ENCODE data around the gene SH3BP1. TPM values are rescaled to one million over a fixed set of nuclear protein-coding genes. Genes with fewer than 3 reads are reported as not detected.

Gene SH3BP1
- polyA plus RNA-seq, 1 experiment = 8.4 TPM

GRCh38 chr22:37629928-37630327 is 9.5 kb upstream of the SH3BP1 start:
- CTCF ChIA-PET = no interaction called here
- no peak for DNase-seq (ENCODE audit: low read depth, low spot score)

GRCh38 chr22:37630839-37631435 is 8.5 kb upstream of the SH3BP1 start:
- no peak for DNase-seq (ENCODE audit: low read depth, low spot score)
- TF ChIP-seq CTCF (IDR thresholded peaks at IDR 0.05; ENCODE audit: low read depth, low read length) = no peak
- H3K27ac ChIP-seq (ENCODE audit: low read depth, low read length) = no peak overlapping the region
- no peaks in the 10 kb centered on the region for H3K27me3 ChIP-seq (ENCODE audit: control insufficient read depth, insufficient read depth, low read length)
- POLR2A ChIA-PET = interaction anchor here (0.6 to 1.5 kb wide), 2 partner anchors 10 to 81 kb away, joined by 3 read pairs; no protein-coding TSS in a partner anchor
- CTCF ChIA-PET = interaction anchor here (0.6 to 4.8 kb wide), 3 partner anchors 13 to 219 kb away, joined by 3 to 57 read pairs (median 4); no protein-coding TSS in a partner anchor
- H3K4me3 ChIP-seq (ENCODE audit: low read depth, low read length) = no peak overlapping the region
- H3K9me3 ChIP-seq (ENCODE audit: control insufficient read depth, insufficient read depth, low read length) = no peaks in the 10 kb centered on the region

More at GRCh38 chr22:37629928-37630327, 9.5 kb upstream of the SH3BP1 start:
- Histone ChIP-seq H3K27me3 (ENCODE audit: control insufficient read depth, insufficient read depth, low read length) (no peaks in the 10 kb centered on the region), H3K4me3 (ENCODE audit: low read depth, low read length) (no peak overlapping the region), H3K27ac (ENCODE audit: low read depth, low read length) (no peak overlapping the region), H3K9me3 (ENCODE audit: control insufficient read depth, insufficient read depth, low read length) (no peaks in the 10 kb centered on the region)
- no peak for TF ChIP-seq CTCF (IDR thresholded peaks at IDR 0.05; ENCODE audit: low read depth, low read length)
- POLR2A ChIA-PET = no interaction called here

GRCh38 chr22:37631448-37632173 is 7.9 kb upstream of the SH3BP1 start:
- DNase-seq (ENCODE audit: low read depth, low spot score) = no peak
- no peaks in the 10 kb centered on the region for H3K27me3 ChIP-seq (ENCODE audit: control insufficient read depth, insufficient read depth, low read length)
- no peak overlapping the region for H3K4me3 ChIP-seq (ENCODE audit: low read depth, low read length)
- ChIA-PET CTCF (interaction anchor here (1.1 to 4.8 kb wide), 3 partner anchors 8 to 25 kb away, joined by 3 to 57 read pairs (median 3); no protein-coding TSS in a partner anchor), POLR2A (interaction anchor here (0.6 to 2.9 kb wide), 3 partner anchors 10 to 82 kb away, joined by 3 to 24 read pairs (median 3); partner anchors contain the start of gene LGALS1)
- H3K27ac ChIP-seq (ENCODE audit: low read depth, low read length) = no peak overlapping the region
- no peak for TF ChIP-seq CTCF (IDR thresholded peaks at IDR 0.05; ENCODE audit: low read depth, low read length)
- no peaks in the 10 kb centered on the region for H3K9me3 ChIP-seq (ENCODE audit: control insufficient read depth, insufficient read depth, low read length)

GRCh38 chr22:37632174-37633088 is 7.0 kb upstream of the SH3BP1 start:
- Histone ChIP-seq H3K27ac (ENCODE audit: low read depth, low read length) (peak overlapping the region; percentile 91), H3K4me3 (ENCODE audit: low read depth, low read length) (no peak overlapping the region), H3K27me3 (ENCODE audit: control insufficient read depth, insufficient read depth, low read length) (no peaks in the 10 kb centered on the region), H3K9me3 (ENCODE audit: control insufficient read depth, insufficient read depth, low read length) (no peaks in the 10 kb centered on the region)
- CTCF ChIA-PET = interaction anchor here (0.6 to 4.8 kb wide), 7 partner anchors 7 to 94 kb away, joined by 3 to 57 read pairs (median 4); no protein-coding TSS in a partner anchor
- TF ChIP-seq CTCF (IDR thresholded peaks at IDR 0.05; ENCODE audit: low read depth, low read length) = no peak
- POLR2A ChIA-PET = interaction anchor here (1.0 to 3.2 kb wide), 6 partner anchors 7 to 45 kb away, joined by 3 to 24 read pairs (median 8); partner anchors contain the start of genes GGA1 and LGALS1
- no peak for DNase-seq (ENCODE audit: low read depth, low spot score)
